CD4-positive, alpha-beta T cell treated with Interferon gamma for 1 hour (primary cell): ENCODE results near the gene OS9.
"Not testable (repeated sequence)": the region's sequence is repeated elsewhere in the genome, so short reads cannot be mapped to it uniquely, and the experiment has no call there.

Experiments used
- DNase-seq: peaks from one replicate; pipeline ENCODE4 v3.0.0-alpha.2; 2020

OS9 gene

GRCh38 chr12:57695770-57696432 is 2.0 kb downstream of the OS9 start:
- no peak for DNase-seq

- DNase-seq: no peak
Measured at GRCh38 chr12:57697076-57697475, 3.1 kb downstream of the OS9 start.

- DNase-seq: no peak
Measured at GRCh38 chr12:57698414-57698813, 4.5 kb downstream of the OS9 start.

- DNase-seq: no peak
Measured at GRCh38 chr12:57700317-57700716, 6.4 kb downstream of the OS9 start.

- DNase-seq: no peak
Measured at GRCh38 chr12:57707250-57707649, 13.3 kb downstream of the OS9 start.

DNA sequence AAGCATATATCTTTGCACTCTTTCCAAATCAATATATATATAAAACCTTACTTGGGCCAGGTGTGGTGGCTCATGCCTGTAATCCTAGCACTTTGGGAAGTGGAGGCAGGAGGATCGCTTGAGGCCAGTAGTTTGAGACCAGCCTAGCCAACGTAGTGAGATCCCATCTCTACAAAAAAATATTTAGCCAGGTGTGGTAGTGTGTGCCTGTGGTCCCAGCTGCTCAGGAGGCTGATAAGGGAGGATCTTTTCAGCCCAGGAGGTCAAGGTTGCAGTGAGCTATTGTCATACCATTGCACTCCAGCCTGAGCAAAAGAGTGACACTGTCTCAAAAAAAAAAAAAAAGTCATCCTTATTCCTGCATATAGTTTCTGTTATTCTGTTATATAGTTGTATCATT is 14.4 kb downstream of the OS9 start:
- no peak for DNase-seq

DNA sequence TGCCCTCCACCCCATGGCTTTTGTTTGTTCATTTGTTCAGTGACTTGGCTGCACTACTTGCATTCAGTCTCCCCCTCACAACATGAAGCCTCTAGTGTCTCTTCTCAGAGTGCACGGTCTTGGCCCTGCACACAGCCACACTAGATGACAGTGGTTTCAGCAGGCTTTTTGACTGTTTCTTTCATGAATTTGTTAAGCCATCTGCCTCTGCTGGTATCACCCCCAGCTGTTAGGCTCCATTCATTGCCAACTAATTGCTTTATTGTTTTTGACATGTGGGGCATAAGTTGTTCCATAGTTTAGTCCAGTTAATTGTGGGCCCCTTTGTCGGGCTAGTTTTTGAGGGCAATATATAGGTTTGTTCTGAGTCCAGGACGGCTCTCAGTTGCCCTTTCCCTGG is 18.8 kb downstream of the OS9 start:
- DNase-seq: no peak

DNA sequence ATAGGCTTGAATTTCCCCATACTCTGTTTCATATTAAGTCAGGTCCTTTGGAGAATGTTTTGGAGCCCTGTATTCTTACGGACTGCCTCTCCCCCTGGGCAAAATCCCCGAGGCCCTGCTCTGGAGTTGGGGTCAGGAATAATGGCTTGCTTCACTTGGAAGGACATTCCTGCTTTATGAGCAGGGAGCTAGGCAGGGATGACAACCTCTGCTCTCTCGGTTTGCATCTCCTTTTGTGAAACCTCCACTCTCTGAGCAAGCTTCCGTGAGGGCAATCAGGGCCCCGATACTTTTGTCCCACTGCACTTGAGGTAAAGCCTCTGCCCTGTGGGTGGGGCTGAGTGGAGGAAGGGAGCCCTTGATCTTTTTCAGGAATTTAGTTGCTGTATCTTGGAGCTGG is 19.3 kb downstream of the OS9 start:
- no peak for DNase-seq

DNA sequence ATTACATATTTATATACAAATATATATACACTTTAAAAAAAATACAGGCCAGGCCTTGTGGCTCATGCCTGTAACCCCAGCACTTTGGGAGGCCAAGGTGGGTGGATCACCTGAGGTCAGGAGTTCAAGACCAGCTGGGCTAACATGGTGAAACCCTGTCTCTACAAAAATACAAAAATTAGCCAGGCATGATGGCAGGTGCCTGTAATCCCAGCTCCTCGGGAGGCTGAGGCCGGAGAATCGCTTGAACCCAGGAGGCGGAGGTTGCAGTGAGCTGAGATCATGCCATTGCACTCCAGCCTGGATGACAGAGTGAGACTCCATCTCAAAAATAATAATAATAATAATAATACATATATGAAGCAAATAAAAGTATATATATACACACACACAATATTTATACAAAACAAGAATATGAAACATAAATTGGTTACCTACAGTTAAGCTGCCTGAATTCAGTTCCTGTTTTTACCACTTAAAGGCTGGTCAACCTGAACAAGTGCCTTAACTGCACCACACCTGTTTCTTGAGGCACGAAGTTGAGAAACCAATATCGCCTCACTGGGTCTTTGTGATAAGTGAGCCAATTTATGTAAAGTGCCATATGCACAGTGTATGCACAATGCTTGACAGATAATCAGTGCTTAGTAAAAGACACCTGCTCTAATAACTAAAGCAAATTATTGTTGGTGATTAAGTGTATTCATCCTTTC is 21.3 kb downstream of the OS9 start:
- DNase-seq: not testable (repeated sequence)

DNA sequence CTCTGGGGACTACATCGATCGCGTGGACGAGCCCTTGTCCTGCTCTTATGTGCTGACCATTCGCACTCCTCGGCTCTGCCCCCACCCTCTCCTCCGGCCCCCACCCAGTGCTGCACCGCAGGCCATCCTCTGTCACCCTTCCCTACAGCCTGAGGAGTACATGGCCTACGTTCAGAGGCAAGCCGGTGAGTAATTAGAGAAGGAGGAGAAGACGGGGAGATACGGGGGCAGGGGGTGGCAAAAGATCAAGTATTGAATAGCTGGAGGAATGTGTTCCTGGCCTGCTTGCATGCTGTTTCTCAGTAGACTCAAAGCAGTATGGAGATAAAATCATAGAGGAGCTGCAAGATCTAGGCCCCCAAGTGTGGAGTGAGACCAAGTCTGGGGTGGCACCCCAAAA is 21.9 kb downstream of the OS9 start:
- DNase-seq: no peak

- DNase-seq: no peak
Measured at GRCh38 chr12:57716305-57716704, 22.4 kb downstream of the OS9 start.

GRCh38 chr12:57717131-57717530 is 23.2 kb downstream of the OS9 start:
- DNase-seq: no peak

- DNase-seq: no peak
Measured at GRCh38 chr12:57717846-57718640, 24.1 kb downstream of the OS9 start.

GRCh38 chr12:57718641-57719528 is 25.0 kb downstream of the OS9 start:
- DNase-seq: no peak

- DNase-seq: no peak
Measured at GRCh38 chr12:57719777-57720605, 26.1 kb downstream of the OS9 start.

DNA sequence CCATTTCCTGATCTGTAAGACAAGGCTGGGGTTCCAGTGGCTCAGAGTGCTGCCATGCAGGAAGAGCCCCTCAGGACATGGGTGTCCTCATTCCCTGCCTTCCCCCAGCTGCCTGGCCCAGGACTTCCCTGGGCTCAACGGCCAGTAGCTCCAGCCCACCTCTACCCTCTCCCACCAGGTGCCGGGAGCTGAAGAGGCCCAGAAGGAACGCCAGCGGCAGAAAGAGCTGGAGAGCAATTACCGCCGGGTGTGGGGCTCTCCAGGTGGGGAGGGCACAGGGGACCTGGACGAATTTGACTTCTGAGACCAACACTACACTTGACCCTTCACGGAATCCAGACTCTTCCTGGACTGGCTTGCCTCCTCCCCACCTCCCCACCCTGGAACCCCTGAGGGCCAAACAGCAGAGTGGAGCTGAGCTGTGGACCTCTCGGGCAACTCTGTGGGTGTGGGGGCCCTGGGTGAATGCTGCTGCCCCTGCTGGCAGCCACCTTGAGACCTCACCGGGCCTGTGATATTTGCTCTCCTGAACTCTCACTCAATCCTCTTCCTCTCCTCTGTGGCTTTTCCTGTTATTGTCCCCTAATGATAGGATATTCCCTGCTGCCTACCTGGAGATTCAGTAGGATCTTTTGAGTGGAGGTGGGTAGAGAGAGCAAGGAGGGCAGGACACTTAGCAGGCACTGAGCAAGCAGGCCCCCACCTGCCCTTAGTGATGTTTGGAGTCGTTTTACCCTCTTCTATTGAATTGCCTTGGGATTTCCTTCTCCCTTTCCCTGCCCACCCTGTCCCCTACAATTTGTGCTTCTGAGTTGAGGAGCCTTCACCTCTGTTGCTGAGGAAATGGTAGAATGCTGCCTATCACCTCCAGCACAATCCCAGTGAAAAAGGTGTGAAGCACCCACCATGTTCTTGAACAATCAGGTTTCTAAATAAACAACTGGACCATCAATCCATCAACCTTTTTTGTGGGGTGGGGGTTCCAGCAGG is 27.0 kb downstream of the OS9 start:
- no peak for DNase-seq

DNA sequence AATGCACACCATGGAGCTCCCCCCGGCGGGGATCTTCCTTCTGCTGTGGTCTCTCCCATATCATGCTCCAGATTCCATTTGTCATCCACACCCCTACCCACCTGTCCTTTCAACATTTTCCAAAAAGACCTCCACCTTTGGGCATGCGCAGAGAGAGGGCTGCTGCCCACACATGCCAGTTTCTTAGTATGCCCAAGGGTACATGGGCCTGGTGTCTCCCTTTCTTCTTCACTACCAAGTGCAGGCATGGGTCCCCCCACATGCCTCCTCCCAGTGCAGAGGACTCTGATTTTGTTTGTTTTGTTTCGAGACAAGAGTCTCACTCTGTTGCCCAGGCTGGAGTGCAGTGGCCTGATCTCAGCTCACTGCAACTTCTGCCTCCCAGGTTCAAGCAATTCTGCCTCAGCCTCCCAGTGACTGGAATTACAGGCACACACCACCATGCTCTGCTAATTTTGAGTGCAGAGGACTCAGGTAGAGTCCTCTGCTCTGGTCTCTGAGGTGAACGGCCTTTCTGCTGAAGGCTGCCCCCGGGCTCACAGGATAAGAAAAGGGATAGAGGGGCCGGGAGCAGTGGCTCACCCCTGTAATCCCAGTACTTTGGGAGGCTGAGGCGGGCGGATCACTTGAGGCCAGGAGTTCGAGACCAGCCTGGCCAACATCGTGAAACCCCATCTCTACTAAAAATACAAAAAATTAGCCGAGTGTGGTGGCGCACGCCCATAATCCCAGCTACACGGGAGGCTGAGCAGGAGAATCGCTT is 28.1 kb downstream of the OS9 start:
- not testable (repeated sequence) for DNase-seq

DNA sequence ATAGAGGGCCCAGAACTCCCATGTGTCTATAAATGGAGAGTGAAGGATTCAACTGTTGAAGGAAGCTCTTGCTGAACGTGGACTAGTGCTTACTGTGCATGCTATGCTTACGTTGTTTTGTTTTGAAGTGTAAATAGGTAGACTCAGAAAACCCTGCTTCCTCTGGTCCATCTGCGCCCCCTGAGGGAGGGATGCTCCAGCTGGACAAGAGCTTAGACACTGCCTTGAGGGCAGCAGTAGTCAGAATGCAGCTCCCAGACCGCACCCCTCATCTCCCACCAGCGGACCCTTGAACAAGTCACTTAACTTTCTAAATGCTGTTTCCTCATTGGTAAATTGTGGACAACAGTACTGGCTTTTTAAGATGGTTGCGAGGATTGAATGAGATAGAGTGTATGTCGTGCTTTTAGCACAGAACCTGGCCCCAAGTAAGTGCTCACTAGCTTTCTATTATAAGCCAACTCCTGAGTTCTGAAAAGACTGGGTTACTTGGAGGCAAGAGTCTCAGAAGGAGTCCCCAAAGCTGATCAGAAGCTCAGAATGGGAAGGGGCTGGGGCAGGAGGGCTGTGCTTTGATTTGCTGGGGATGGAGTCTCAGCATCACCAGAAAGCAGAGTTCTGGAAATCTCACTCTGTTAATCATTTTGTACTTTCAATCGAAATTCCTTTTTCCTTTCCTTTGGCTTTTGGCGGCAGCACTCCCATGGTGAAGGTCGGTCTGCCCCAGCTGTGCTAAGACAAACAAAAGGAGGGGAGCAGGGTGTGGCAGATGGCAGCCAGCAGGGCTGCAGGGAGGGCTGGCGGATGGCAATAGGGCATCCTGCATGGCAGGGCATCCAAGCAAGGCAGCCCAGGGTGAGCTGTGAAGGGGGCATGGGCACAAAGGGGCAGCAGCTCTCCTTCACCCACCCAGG is 29.0 kb downstream of the OS9 start:
- DNase-seq: no peak

- DNase-seq: no peak
Measured at GRCh38 chr12:57723630-57723962, 29.7 kb downstream of the OS9 start.
